Measurements from ENCODE around the gene CASK.

GRCh38 chrX:41733939-41734338, 189.4 kb downstream of the CASK start:
- TF ChIP-seq EZH2 (IDR thresholded peaks at IDR 0.05; ENCODE audit: low read length, missing control alignments) (no peak), CTCF (conservative IDR thresholded peaks at IDR 0.05 in 1 of 2, IDR thresholded peaks at IDR 0.05 in 1 of 2; ENCODE audit: low read depth in 1 of 2, low read length in 2 of 2) (no peak)

Data from fibroblast of lung (primary cell).